ENCODE data around the gene PUS10. TPM values are rescaled to one million over a fixed set of nuclear protein-coding genes. Genes with fewer than 3 reads are reported as not detected.

Gene PUS10
- total and polyA plus RNA-seq, 2 experiments from 2014 or later = 2.2 to 2.5 TPM

GRCh38 chr2:61018318-61018755 lies 282 bp upstream of the PUS10 start:
- H3K79me2 ChIP-seq (replicated peaks; ENCODE audit: insufficient read depth) = peaks cover 46% of the 10 kb centered on the region
- H3F3A ChIP-seq (replicated peaks; ENCODE audit: low read depth) = no peaks in the 10 kb centered on the region
- Mint-ChIP-seq H3K36me3 (ENCODE audit: low read depth) (peaks cover 17% of the 10 kb centered on the region; the same call in 2 of the 3 replicates), H3K4me3 (peak overlapping the region; percentile 98), H3K27me3 (ENCODE audit: insufficient read depth, low read depth, poor library complexity) (peaks cover 4% of the 10 kb centered on the region), H3K4me1 (peaks cover 14% of the 10 kb centered on the region), H3K27ac (peak overlapping the region; percentile 100), H3K9me3 (no peaks in the 10 kb centered on the region)
- no peaks in the 10 kb centered on the region for H3K36me3 ChIP-seq (ENCODE audit: insufficient read depth)
- 0 out of 2 replicates have a peak, but pooled peaks cover under 1% of the 10 kb centered on the region for H4K20me1 ChIP-seq (replicated peaks; ENCODE audit: insufficient read depth)
- peaks cover 14% of the 10 kb centered on the region for H3K4me1 ChIP-seq (ENCODE audit: insufficient read depth)
- peak overlapping the region; percentile 85 for H3K4me2 ChIP-seq
- no peaks in the 10 kb centered on the region for H3K9me2 ChIP-seq (ENCODE audit: insufficient read depth)
- H3K4me3 ChIP-seq = peak overlapping the region; percentile 57
- TF ChIP-seq STAT1 (IDR thresholded peaks at IDR 0.05; ENCODE audit: unreplicated experiment) = no peak
- no peak for TF ChIP-seq POLR2AphosphoS5 (IDR thresholded peaks at IDR 0.05; ENCODE audit: low read depth)
- no peak for TF ChIP-seq ZNF331 (CRISPR knock-in tag; IDR thresholded peaks at IDR 0.05; ENCODE audit: low read depth)
- no peak for TF ChIP-seq EZH2phosphoT487 (IDR thresholded peaks at IDR 0.05; ENCODE audit: unreplicated experiment)
- no peak for TF ChIP-seq CTCF (conservative IDR thresholded peaks at IDR 0.05; ENCODE audit: low read depth in 2 of 2)
- TF ChIP-seq NANOG (IDR thresholded peaks at IDR 0.05; ENCODE audit: borderline replicate concordance) = no peak
- no peak for TF ChIP-seq JUNB (IDR thresholded peaks at IDR 0.05; ENCODE audit: unreplicated experiment)
- no peak for TF ChIP-seq CREB1 (CRISPR knock-in tag; IDR thresholded peaks at IDR 0.05; ENCODE audit: low read depth)
- TF ChIP-seq EZH2 (IDR thresholded peaks at IDR 0.05; ENCODE audit: low read depth, unreplicated experiment) = no peak
- TF ChIP-seq, protein P1, sequence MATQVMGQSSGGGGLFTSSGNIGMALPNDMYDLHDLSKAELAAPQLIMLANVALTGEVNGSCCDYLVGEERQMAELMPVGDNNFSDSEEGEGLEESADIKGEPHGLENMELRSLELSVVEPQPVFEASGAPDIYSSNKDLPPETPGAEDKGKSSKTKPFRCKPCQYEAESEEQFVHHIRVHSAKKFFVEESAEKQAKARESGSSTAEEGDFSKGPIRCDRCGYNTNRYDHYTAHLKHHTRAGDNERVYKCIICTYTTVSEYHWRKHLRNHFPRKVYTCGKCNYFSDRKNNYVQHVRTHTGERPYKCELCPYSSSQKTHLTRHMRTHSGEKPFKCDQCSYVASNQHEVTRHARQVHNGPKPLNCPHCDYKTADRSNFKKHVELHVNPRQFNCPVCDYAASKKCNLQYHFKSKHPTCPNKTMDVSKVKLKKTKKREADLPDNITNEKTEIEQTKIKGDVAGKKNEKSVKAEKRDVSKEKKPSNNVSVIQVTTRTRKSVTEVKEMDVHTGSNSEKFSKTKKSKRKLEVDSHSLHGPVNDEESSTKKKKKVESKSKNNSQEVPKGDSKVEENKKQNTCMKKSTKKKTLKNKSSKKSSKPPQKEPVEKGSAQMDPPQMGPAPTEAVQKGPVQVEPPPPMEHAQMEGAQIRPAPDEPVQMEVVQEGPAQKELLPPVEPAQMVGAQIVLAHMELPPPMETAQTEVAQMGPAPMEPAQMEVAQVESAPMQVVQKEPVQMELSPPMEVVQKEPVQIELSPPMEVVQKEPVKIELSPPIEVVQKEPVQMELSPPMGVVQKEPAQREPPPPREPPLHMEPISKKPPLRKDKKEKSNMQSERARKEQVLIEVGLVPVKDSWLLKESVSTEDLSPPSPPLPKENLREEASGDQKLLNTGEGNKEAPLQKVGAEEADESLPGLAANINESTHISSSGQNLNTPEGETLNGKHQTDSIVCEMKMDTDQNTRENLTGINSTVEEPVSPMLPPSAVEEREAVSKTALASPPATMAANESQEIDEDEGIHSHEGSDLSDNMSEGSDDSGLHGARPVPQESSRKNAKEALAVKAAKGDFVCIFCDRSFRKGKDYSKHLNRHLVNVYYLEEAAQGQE (IDR thresholded peaks at IDR 0.05; ENCODE audit: unreplicated experiment) = no peak
- no peak for TF ChIP-seq ZNF462 (CRISPR knock-in tag; IDR thresholded peaks at IDR 0.05)
- ATAC-seq (no peak), DNase-seq (ENCODE audit: low spot score) (no peak)
- no peak overlapping the region; the same call in 1 of the 2 replicates for H2AFZ ChIP-seq
- peak overlapping the region; percentile 98 for H3K27ac ChIP-seq (ENCODE audit: low read depth)
- no peaks in the 10 kb centered on the region for H3K27me3 ChIP-seq (ENCODE audit: insufficient read depth)
